Suprapubic skin (tissue), 4 donors: ENCODE data around the gene ST6GAL1. TPM values are rescaled to one million over a fixed set of nuclear protein-coding genes. Genes with fewer than 3 reads are reported as not detected.

Source experiments
- DNase-seq, 2 donors: peaks; one replicate each; pipeline ENCODE4 v3.0.0-alpha.2; 2019; ENCODE audit warnings: low spot score in 2 of 2
- H3K27ac ChIP-seq: fragments of 200-600 bp; sonication (generic); one replicate; pipeline ENCODE4 v1.5.1; 2019
- H3K27me3 ChIP-seq: fragments of 200-600 bp; sonication (generic); one replicate; pipeline ENCODE4 v1.5.1; 2019
- H3K36me3 ChIP-seq: fragments of 200-600 bp; sonication (generic); one replicate; pipeline ENCODE4 v1.5.1; 2019
- H3K4me1 ChIP-seq: fragments of 200-600 bp; sonication (generic); one replicate; pipeline ENCODE4 v1.5.1; 2019
- H3K4me3 ChIP-seq: fragments of 200-600 bp; sonication (generic); one replicate; pipeline ENCODE4 v1.5.1; 2019; ENCODE audit warnings: mild to moderate bottlenecking
- H3K9me3 ChIP-seq: fragments of 200-600 bp; sonication (generic); one replicate; pipeline ENCODE4 v1.5.1; 2019
- CTCF ChIP-seq, 2 donors: fragments of 200-600 bp in 1 of 2; fragments of 450-650 bp in 1 of 2; sonication (generic) in 1 of 2; IDR thresholded peaks; one replicate each; pipeline ENCODE4 v1.5.1; 2016 to 2019; ENCODE audit warnings: antibody characterized with exemption in 2 of 2, mild to moderate bottlenecking in 1 of 2, moderate library complexity in 1 of 2
- EP300 ChIP-seq: sonication (generic); formaldehyde crosslinking; IDR thresholded peaks from one replicate; pipeline ENCODE4 v1.6.1; 2017; ENCODE audit warnings: antibody characterized with exemption
- POLR2A ChIP-seq, 2 donors: fragments of 450-650 bp; IDR thresholded peaks; one replicate each; pipeline ENCODE4 v1.6.1; 2017; ENCODE audit warnings: antibody characterized with exemption in 2 of 2, mild to moderate bottlenecking in 2 of 2, moderate library complexity in 2 of 2
- POLR2AphosphoS5 ChIP-seq, 3 donors: sonication (generic); formaldehyde crosslinking; IDR thresholded peaks; one replicate each; pipeline ENCODE4 v1.6.1; 2017; ENCODE audit warnings: antibody characterized with exemption in 3 of 3
- whole genome bisulfite sequencing: methylation state at CpG from one replicate; pipeline ENCODE4 v1.1.5; 2018; 5-methylcytosine and 5-hydroxymethylcytosine counted together
- total RNA-seq, 4 donors: library from RNA; depleted of rRNA; stranded (reverse); fragments of >200 nt; gene quantifications; one replicate each; pipeline ENCODE4 v1.1.0, GENCODE V29; 2016

ST6GAL1 gene
- total RNA-seq, 4 donors from 2014 or later, result 23.9 to 42.2 (median 31.9) TPM

DNA sequence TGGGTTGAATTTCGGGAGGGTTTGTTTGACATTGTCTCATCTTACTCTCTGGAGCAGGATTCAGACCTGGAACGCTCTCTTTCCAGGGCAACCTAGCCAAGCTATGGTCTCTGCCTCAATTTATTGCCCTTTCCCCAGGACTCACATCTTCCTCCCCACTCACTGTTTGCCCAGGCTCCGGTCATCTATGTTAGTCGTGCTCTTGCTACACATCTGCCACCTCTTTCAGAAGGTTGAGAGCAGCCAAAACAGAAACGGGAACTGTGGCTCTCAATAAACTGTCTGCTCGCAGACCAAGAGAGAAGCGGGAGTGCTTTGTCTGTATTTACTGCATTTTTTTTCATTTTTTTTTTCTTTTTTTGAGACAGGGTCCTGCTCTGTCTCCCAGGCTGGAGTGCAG, 81.6 kb downstream of the ST6GAL1 start:
- H3K27ac ChIP-seq, result peak overlapping the region; percentile 39
- H3K9me3 ChIP-seq, result no peaks in the 10 kb centered on the region
- TF ChIP-seq POLR2AphosphoS5 (IDR thresholded peaks at IDR 0.05) (no peak), EP300 (no peak), POLR2A (IDR thresholded peaks at IDR 0.05) (no peak), CTCF (IDR thresholded peaks at IDR 0.05) (no peak)
- H3K36me3 ChIP-seq, result no peaks in the 10 kb centered on the region
- H3K4me3 ChIP-seq, result no peak overlapping the region
- WGBS, result 87% methylated on average over 7 of the region's 7 CpGs
- DNase-seq, result no peak
- no peaks in the 10 kb centered on the region for H3K27me3 ChIP-seq
- H3K4me1 ChIP-seq, result peaks cover 14% of the 10 kb centered on the region

DNA sequence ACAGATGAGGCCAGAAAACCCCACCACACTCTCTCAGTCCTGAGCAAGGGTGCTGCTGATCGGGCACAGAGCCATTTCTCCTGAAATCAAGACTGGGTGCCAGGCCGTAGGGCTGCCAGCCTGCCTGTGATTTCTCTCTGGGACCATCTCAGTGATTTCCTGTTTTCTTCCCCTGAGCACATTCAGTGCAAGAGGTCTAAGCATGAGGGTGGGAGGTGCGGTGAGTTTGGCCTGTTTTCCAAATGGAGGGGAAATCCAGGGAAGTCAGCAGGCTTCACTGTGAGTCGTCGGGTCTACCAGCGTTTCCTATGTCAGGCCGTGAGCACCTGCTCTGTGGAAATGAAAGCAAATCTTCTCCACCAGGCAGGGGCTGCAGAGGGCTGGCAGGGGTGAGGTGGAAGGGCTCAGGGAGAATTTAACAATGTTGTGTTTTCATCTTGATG, 82.3 kb downstream of the ST6GAL1 start:
- 65% methylated on average over 7 of the region's 7 CpGs for WGBS
- DNase-seq, result no peak
- no peak for TF ChIP-seq POLR2AphosphoS5 (IDR thresholded peaks at IDR 0.05)
- TF ChIP-seq CTCF (IDR thresholded peaks at IDR 0.05), result no peak
- TF ChIP-seq EP300, result no peak
- TF ChIP-seq POLR2A (IDR thresholded peaks at IDR 0.05), result no peak
- Histone ChIP-seq H3K36me3 (no peaks in the 10 kb centered on the region), H3K4me3 (no peak overlapping the region), H3K27me3 (no peaks in the 10 kb centered on the region), H3K4me1 (peaks cover 14% of the 10 kb centered on the region), H3K9me3 (no peaks in the 10 kb centered on the region), H3K27ac (peak overlapping the region; percentile 39)

DNA sequence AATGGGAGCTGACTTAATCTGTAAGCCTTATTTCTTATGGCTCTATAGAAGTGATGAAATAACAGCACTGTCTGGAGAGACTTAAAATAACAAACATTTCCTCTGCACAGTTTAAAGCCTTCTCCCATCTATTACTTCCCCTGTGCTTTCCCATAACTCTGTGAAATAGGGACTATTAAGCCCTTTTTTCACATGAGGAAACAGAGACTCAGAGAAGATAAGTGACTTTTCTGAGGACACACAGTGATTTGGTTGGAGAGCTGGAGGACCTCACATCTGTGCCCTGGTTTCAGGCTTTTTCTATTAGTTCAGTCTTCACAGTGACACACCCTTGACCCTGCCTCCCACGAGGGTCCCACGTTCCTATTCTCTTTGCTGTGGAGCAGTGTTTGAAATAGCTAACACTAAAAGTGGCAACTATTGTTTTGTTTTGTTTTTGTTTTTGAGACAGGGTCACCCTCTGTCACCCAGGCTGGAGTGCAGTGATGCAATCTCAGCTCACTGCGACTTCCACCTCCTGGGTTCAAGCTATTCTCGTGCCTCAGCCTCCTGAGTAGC, 82.9 kb downstream of the ST6GAL1 start:
- WGBS, result 83% methylated on average over 4 of the region's 4 CpGs

GRCh38 chr3:187014417-187014864, 84.1 kb downstream of the ST6GAL1 start:
- peaks cover 14% of the 10 kb centered on the region for H3K4me1 ChIP-seq
- no peaks in the 10 kb centered on the region for H3K9me3 ChIP-seq
- no peaks in the 10 kb centered on the region for H3K27me3 ChIP-seq
- H3K36me3 ChIP-seq, result no peaks in the 10 kb centered on the region
- no peak for DNase-seq
- 69% methylated on average over 2 of the region's 2 CpGs for WGBS
- H3K27ac ChIP-seq, result no peak overlapping the region
- no peak for TF ChIP-seq EP300
- TF ChIP-seq POLR2AphosphoS5 (IDR thresholded peaks at IDR 0.05), result no peak
- no peak for TF ChIP-seq CTCF (IDR thresholded peaks at IDR 0.05)
- TF ChIP-seq POLR2A (IDR thresholded peaks at IDR 0.05), result no peak
- no peak overlapping the region for H3K4me3 ChIP-seq

More for the DNA sequence above, 82.9 kb downstream of the ST6GAL1 start:
- Histone ChIP-seq H3K27me3 (no peaks in the 10 kb centered on the region), H3K27ac (peak overlapping the region; percentile 39), H3K36me3 (no peaks in the 10 kb centered on the region), H3K4me1 (peaks cover 14% of the 10 kb centered on the region), H3K9me3 (no peaks in the 10 kb centered on the region), H3K4me3 (no peak overlapping the region)
- TF ChIP-seq POLR2AphosphoS5 (IDR thresholded peaks at IDR 0.05), result no peak
- TF ChIP-seq POLR2A (IDR thresholded peaks at IDR 0.05), result no peak
- TF ChIP-seq EP300, result no peak
- TF ChIP-seq CTCF (IDR thresholded peaks at IDR 0.05), result no peak
- DNase-seq, result no peak

- no peaks in the 10 kb centered on the region for H3K27me3 ChIP-seq
- no peaks in the 10 kb centered on the region for H3K9me3 ChIP-seq
- no peak overlapping the region for H3K4me3 ChIP-seq
- H3K4me1 ChIP-seq, result peaks cover 14% of the 10 kb centered on the region
- no peaks in the 10 kb centered on the region for H3K36me3 ChIP-seq
- no peak for DNase-seq
- WGBS, result 75% methylated on average over 14 of the region's 14 CpGs
- TF ChIP-seq POLR2A (IDR thresholded peaks at IDR 0.05), result no peak
- TF ChIP-seq POLR2AphosphoS5 (IDR thresholded peaks at IDR 0.05), result no peak
- no peak for TF ChIP-seq CTCF (IDR thresholded peaks at IDR 0.05)
- TF ChIP-seq EP300, result no peak
- no peak overlapping the region for H3K27ac ChIP-seq
Observed at GRCh38 chr3:187015903-187016638, 85.7 kb downstream of the ST6GAL1 start.
